T-helper 1 cell treated with Interleukin-12 subunit alpha and Interleukin-12 subunit beta and Interleukin-4 antibody, amounts not matched to agents 30 ng/mL and 1 ng/mL, for 36 hours (primary cell): ENCODE measurements around the gene LEF1. TPM values are rescaled to one million over a fixed set of nuclear protein-coding genes. Genes with fewer than 3 reads are reported as not detected.

Source experiments
- intact Hi-C: fragments of 100-400 bp; cut with micrococcal nuclease; formaldehyde crosslinking; loops from one replicate; pipeline ENCODE4 v1.15.1; 2024
- total RNA-seq: library from RNA; stranded (reverse); gene quantifications from 2 replicates; pipeline ENCODE4 v1.2.3, GENCODE V29; 2022

Gene LEF1
- total RNA-seq, 1 donor from 2014 or later = 215 TPM

DNA sequence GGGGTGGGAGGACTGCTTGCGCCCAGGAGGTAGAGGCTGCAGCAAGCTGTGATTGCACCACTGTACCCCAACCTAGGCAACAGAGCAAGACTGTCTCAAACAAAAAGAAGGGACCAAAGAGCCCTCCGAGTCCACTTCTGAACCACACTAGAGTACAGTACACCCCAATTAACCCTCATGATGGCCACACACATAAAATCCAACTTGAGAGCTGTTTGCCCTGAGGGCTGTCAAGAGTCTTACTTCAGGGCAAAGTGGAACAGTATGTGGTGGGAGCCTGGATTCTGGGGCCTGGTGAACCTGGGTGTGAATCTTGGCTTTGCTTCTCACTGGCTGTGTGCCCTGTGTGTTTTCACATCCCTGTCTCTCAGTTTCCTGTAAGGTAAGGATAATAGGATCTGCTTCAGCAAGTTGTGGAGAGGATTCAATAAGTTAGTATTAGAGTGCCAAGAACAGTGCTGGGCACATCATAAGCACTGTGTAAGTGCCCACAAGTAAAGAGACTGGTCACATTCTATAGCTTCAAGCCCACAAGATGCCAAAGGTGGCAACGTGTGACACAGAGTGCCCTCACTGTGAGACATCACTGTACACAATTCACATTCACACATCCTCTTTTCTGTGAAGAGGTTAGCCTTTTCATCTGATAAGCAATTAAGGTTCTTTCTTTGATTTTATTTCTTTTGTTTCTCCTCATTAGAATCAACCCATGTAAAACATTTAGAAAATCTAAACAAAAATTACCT is 52.1 kb downstream of the LEF1 start:
- intact Hi-C loops = loop anchor here (10.0 kb wide), 1 partner anchor 1698 kb away; the partner anchor contains the start of gene GAR1

DNA sequence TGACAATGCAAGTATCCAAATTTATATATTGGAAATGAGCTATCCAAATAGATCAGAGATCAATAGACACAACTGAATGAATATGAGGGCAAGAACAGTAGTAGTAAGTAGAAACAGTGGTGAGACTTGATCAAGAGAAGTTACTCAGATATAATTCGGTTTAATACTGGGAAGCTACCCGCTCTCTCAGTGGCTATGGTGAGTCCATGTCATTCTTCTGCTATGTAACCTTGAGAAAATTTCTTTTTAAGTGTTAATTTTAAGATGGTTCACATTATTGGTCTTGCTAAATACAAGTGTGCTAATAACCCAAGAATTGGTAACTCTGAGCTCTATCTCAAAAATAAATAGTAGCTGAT is 53.6 kb downstream of the LEF1 start:
- intact Hi-C loops = loop anchor here (10.0 kb wide), 1 partner anchor 1700 kb away; the partner anchor contains the start of gene GAR1

DNA sequence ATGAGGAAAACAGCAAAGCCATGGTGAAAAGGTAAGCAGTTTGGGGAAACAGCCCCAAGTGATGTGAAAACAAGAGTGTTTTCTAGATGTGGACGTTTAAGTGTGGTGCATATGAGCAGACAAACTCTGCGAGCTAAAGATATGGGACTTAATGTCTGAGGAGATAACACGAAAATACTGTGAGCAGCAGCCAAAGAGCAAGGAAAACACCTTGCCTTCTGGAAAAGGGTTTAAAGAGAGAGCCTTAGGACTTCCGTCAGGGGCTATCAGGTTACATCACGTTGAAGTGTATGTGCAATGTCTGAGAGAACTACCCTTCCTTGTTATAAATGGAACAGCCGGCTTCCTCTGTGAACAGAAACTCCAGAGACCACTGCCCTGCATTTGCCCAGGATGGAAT is 54.2 kb downstream of the LEF1 start:
- intact Hi-C loops = loop anchor here (1.0 to 10.0 kb wide), 2 partner anchors 21 to 1700 kb away; partner anchors contain the start of gene GAR1

DNA sequence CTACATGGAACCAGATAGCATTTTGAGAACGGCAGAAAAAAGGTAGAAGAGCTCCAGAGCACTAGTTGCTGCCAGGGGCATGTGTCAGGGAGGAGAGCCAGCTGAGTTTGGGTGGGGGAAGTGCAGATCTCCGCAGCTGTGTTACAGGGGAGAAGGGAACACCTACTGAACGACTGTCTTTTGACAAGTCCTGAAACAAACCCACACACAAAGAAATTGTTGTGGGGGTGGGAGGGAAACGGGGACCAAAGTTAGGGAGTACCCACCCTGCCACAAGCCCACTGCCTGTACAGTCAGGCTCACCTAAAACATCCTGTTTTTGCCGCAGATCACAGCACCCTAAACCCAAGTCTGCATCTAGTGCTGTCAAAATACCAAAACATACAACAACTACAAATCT is 55.5 kb downstream of the LEF1 start:
- intact Hi-C loops = loop anchor here (1.0 to 10.0 kb wide), 3 partner anchors 53 to 1702 kb away; partner anchors contain the start of gene GAR1

DNA sequence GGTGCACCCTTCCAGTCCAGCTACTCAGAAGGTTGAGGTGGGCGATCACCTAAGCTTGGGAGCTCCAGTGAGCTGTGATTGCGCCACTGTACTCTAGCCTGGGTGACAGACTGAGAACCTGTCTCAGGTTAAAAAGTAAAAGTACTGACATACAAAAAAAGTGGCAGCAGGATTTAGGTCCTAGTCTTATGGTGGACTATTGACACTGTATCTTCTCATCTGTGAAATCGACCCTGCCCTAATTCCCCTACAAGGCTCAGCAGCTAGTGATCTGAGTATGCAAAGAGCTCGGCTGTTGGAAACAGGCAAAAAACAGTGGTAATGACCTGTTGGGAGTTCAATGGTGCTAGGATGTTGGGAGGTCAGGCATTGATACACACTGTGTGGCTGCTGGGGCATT is 57.0 kb downstream of the LEF1 start:
- intact Hi-C loops = loop anchor here (10.0 kb wide), 1 partner anchor 1703 kb away; the partner anchor contains the start of gene GAR1

DNA sequence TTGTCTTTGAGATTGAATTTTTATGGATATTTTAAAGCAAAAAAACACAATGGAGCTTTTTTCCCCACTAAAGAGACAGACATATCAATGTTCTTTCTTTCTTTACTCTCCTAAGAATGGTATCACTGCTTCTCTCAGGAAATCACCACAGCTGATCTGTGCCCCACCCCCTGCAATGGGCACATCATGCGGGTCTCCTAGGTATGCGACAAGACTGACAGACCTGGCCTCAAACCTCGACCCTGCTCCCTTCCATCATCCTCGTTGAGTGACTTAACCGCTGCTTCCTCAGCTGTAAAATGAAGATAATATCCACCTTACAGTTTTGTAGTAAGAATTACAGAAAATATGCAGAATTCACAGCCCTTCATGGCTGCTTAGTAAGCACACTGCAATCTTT is 58.3 kb downstream of the LEF1 start:
- intact Hi-C loops = loop anchor here (10.0 kb wide), 1 partner anchor 1704 kb away; the partner anchor contains the start of gene GAR1

DNA sequence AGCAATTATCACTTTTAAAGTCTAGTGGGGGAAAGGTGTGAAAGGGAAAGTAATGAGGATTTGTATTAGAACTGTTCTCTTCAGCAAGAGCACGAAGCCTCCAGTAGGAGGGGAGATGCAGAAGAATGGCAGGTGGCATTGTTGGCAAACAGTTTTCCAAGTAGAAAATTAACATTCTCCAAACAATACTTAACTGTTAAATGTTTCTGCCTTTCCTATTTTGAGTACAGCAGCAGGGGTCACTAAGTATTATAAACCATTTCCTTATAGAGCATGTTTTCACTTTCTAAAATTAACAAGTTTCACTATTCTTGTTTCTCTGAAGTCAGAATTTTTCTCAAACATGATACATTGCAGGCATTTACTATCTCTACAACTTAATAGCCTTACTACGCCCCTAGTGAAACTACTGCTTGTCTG is 58.7 kb downstream of the LEF1 start:
- intact Hi-C loops = loop anchor here (2.0 to 10.0 kb wide), 4 partner anchors 79 to 1705 kb away; partner anchors contain the start of gene GAR1

DNA sequence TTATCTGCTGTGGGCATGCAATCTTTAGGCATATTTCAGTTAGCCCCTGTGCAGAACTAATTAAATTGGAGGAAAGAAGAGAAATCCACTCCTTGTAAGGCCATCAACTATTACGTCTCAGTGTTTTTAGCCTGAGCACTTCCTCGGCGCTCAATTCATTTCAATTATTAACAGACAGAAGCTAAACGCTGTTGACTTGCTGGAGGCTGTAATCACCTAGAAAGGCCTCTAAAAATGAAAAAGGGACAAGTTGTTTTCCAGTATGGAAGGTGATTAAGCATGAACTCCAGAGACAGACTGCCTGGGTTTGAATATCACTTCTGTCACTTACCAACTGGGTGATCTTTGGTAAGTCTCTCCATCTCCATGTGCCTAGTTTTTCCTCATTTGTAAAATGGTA is 59.6 kb downstream of the LEF1 start:
- intact Hi-C loops = loop anchor here (2.0 to 5.0 kb wide), 3 partner anchors 78 to 324 kb away; no protein-coding TSS in a partner anchor

DNA sequence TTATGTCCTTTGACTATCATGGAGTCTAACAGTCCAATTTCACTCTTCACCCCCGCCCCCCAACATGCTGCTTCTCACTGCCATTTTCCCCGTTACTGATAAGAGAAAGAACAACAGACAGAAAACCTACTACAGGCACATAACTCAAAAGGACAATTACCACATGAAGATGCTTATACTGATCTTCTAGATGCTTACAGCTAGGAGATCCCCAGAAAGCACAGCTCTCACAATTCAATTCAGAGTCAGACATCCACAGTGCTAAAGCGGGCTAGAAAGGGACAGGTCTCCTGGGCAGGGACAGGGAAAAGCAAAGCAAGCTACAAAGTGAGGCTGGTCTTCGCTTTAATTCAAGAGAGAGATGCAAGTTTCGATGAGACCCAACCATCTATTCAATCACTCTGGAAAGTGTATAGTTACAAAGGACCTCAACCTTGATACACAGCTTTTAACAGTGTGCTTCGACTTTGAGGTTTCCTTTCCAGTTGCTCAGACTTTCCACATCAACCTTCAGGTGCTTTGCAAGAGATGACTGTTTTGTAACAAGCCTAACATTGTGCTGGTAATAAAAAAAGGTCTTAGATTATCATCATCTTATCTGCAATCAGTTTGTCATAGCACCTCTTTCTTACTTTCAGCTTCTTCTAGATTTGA is 60.9 kb downstream of the LEF1 start:
- intact Hi-C loops = loop anchor here (1.0 to 5.0 kb wide), 15 partner anchors 8 to 542 kb away; partner anchors contain the start of genes HADH and OSTC

DNA sequence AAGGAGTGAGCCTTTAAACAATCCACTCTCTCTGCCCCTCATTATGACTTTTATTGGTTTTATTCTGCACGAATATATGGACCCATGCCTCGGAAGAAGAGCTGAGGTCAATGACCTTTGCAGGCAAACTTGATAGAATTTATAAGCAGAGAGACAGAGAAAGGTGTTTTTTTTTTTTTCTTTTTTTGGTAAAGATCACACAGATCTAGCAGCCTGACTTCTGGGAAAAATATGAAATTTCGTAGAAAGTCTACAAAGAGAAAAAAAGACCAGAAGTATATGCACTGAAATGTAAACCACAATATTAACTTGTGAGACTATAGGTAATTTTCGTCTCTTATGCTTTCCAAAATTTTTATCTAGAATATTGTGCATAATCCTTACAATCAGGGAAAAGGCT is 61.6 kb downstream of the LEF1 start:
- intact Hi-C loops = loop anchor here (1.0 to 5.0 kb wide), 2 partner anchors 12 to 250 kb away; no protein-coding TSS in a partner anchor

DNA sequence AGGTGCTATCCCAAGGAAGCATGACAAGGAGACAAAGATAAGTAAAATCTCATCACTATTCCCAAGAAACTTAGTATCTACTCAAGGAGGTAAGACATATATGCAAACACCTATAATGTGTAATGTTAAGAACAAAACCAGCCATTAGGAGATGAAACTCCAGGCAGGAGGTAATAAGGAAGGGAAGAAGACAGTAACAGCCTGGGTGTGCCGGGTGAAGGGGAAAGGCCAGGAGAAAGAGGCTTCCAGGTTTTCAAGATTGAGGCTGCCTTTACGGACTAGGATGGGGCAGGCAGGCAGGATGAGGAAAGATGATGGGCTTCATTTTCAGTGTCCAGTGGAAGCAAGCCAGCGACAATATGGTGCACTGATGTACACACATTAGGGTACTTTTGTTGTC is 62.5 kb downstream of the LEF1 start:
- intact Hi-C loops = loop anchor here (5.0 kb wide), 1 partner anchor 251 kb away; no protein-coding TSS in a partner anchor

DNA sequence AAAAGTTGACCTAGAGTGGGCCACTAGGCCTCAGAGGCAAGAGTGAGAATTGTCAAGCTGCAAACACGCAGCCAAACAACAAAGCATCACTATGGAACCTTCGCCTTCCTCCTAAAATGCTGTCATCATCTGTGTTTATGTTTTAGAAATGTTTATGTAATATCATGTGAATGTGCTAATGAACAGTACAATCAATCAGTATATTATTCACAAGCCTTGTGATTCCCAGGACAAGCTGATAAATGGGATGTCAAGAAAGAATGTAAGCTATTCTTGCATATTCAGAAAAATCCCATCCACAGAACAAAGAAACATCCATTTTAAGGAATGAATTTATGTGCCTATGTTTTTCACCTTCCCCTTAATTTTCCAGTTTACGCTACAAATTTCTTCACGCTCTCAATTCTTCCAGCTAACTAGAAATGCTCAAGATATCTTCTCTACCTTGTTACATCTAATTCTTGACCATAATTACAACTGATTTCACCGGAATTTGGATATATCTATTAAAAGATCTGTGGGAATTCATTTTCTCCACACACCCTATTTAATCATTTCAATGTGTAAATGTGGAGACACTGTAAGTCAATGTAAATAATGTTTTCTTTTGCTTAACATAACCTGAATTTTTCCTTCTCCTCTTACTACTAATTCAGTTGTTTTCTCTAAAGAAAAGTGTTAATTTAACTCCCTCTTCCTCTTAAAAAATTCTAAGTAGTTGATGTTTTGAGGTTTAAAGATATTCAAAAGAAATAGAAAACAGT is 65.5 kb downstream of the LEF1 start:
- intact Hi-C loops = no loop called here

DNA sequence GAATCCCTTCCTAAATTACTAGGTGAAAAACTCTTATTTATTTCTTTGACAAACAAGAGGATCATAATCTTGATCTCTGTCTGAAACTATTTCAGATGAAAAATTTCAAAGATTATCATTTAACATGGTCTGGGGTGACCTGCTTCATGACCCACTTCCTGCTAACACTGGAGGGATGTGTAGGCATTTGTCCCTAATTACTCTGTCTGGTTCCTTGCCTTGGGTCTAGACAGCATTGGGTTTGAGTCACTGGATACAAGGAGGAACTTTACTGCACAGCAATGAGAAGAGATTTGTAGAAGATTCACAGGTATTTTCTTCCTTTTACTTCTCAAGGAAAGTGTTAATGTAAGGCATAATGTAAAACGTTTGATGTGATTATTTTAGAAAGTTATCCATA is 67.9 kb downstream of the LEF1 start:
- intact Hi-C loops = loop anchor here (1.0 kb wide), 1 partner anchor 7 kb away; no protein-coding TSS in a partner anchor

DNA sequence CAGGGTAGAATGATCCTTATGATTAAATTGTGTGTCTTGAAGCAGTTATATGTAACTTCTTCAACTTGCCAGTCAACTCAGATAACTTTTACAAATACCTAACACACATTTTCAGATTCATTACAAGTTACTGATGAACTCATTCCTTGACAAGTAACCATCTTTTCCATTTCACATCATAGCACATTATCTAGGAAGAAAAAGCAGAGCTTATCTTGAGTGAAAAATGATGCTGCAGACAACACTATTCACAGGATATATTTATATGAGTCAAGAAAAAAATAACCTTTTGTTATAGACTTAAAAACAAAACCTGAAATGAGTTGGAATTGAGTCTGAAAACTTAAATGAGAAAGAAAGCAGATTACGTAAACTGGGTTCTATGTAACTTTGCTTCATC is 68.9 kb downstream of the LEF1 start:
- intact Hi-C loops = loop anchor here (1.0 kb wide), 1 partner anchor 8 kb away; no protein-coding TSS in a partner anchor

DNA sequence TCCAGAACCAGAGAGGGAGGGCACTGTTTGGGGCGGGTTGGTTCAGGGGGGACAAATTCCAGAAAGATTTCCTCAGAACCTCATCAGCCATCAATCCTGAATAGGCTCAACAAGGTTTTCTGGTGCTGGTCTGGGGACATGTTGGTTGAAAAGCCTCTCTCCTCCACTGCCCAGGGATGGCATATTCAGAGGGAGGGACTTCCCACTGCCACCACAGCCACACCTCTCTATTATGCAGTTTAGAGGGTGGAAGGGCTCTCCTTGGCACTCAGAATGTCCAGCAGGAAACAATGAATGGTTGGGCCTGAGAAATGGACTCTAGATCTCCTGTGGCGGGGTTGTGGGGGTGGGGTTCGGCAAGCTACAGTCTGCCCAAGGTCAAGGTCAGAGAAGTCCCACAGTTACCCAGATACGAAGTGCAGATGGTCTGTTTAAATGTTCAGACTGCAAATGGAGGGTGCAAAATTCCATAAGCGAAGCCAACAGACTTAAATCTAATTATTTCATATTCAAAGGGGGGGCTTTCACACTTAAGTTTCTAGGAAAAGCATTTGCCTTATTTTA is 70.7 kb downstream of the LEF1 start:
- intact Hi-C loops = loop anchor here (2.0 kb wide), 1 partner anchor 17 kb away; no protein-coding TSS in a partner anchor

DNA sequence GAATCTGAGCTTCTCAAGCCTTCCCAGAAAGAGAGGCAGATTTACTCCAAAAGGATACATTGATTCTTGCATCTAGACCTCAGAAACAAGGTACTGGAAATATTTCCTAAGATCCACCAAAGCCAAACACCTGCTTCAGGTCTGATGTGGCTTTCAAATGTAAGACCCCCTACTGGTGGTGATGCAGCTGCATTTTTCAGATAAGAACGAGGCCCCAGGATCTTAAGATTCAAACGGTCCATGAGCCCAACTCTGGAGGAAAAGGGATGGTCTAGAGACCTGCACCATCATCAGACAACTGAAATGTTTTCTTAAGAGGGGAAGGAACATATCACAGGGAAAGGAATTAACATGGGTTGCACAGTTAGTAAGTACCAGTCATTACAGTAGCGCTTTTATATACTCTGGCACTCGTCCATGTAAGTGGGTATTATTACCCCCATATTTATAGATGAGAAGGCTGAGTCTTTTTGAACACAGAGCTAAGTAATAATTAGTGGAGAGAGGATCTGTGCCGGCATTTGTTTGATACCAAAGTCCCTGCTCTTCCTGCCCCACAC is 73.7 kb downstream of the LEF1 start:
- intact Hi-C loops = loop anchor here (1.0 kb wide), 1 partner anchor 12 kb away; no protein-coding TSS in a partner anchor

DNA sequence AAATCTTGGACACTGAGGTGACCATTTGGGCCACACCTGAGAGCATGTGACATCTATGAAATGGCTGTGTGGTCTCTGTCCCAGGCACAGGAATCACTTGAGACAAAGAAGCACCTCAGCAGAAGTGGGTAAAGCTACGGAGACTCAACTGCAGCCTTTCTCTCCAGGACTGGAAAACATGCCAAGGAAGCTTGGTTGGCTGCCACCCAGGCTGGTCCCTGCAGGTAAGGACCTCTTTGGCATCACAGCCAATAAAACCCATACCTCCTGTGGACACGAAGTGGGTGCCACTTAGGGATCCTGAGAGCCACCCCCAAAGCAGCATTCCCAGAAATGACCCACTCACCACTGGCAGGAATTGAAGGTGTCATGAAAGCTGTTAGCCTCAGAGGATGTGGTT is 74.6 kb downstream of the LEF1 start:
- intact Hi-C loops = no loop called here

DNA sequence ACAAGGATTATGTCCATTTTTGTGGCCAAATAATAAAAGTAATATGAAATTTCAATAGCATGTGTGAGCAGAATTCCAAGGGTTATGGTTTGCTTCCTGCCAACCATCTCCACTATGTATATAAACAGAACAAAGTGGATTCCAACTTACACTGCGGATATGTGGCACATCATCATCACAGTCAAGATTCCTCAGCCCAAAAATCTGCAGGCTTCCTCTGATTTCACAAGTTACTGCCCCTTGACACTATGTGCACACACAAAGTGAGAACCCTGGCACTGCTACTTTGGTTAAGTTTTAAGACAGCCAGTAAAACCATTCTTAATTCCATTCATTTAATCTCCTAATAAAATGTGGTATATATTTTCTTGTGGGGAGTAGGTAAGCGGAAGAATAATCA is 76.4 kb downstream of the LEF1 start:
- intact Hi-C loops = loop anchor here (1.0 kb wide), 1 partner anchor 11 kb away; no protein-coding TSS in a partner anchor

DNA sequence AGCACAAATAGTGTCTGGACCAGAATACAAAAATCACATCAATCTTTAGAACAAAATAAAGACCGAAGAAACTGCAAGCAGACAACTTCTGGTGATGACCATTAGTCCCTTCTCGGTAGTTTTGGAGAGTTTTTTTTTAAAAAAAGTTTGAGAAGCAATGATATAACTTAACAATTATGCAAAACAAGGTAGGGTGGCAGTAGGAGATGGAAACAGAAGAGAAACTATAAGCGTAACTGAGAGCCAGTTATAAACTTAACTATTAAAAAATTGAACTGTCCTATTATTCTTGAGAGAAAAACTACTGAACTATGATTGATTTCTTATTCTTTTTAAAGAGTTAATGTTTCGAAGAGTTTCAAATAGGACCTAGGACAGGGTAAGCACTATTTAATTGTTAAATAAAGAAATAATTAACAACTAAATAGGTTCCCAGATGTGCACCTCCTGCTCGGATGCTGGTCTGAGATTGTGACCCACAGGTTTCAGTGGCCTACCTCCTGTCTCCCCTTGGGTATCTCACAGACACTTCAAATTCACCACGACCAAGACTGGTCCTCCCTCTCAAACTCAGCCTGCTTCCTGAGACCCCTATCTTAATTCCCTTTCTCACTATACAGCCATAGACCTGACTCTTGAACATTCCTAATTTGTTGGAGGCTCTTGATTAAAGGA is 81.3 kb downstream of the LEF1 start:
- intact Hi-C loops = no loop called here

DNA sequence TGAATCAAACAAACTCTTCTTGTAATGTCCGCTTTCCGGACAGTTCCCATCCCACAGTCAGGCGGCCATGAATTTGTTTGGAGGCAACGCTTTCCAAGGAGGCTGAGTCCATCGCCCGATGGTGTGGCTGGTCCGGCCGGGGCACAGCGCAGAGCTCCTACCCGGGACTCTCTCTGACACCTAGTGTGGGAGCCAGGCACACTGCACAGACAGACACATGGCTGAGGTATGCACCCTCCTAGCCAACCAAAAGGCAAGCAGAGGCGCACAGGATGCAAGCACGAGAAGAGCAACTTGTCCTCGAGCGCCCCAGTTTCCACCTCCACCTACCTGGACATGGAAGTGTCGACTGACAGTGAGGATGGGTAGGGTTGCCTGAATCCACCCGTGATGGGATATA is 87.5 kb downstream of the LEF1 start:
- intact Hi-C loops = loop anchor here (1.0 to 2.0 kb wide), 3 partner anchors 11 to 50 kb away; no protein-coding TSS in a partner anchor
